Endothelial cell of umbilical vein (primary cell): ENCODE data around the gene TFF1. TPM values are rescaled to one million over a fixed set of nuclear protein-coding genes. Genes with fewer than 3 reads are reported as not detected.

Source experiments
- BruUV-seq: library from RNA; stranded (reverse); fragments of 400-500 nt; replicated peaks from 2 replicates; lab custom pipeline; 2021; lab: Mats Ljungman, UMichigan
- CTCF ChIA-PET: fragments of 300-600, 350-600 bp; sonication (Branson Sonifier 250); formaldehyde crosslinking; loops from one replicate; lab custom pipeline; 2021; ENCODE audit warnings: antibody characterized with exemption, inconsistent platforms; lab: Charles Lee
- POLR2A ChIA-PET: fragments of 300-600, 350-600 bp; sonication (Branson Sonifier 250); formaldehyde crosslinking; loops from one replicate; lab custom pipeline; 2021; ENCODE audit warnings: antibody characterized with exemption, inconsistent platforms; lab: Charles Lee
- DNase-seq: peaks from one replicate; pipeline ENCODE4 v3.0.0-alpha.2; 2011; ENCODE audit warnings: low read depth, low spot score
- FAIRE-seq: peaks from 2 replicates; lab custom pipeline; 2011; peaks lifted over from hg19 to GRCh38; lab: Jason Lieb, UNC
- H2AFZ ChIP-seq: 2 replicates; pipeline ENCODE4 v1.6.0; 2012; ENCODE audit warnings: low read depth, low read length, control low read depth, inconsistent platforms
- H3K27ac ChIP-seq: 2 replicates; pipeline ENCODE4 v1.5.1; 2011; ENCODE audit warnings: low read depth, mild to moderate bottlenecking, control low read depth, low read length, moderate library complexity; ENCODE audit not compliant: insufficient read depth
- H3K27me3 ChIP-seq, 2 experiments: 2 replicates each; pipeline versions ENCODE4 v1.6.0 to v1.6.1; 2011; ENCODE audit warnings: low read length in 2 of 2, mixed read lengths in 1 of 2; ENCODE audit not compliant: control insufficient read depth in 2 of 2, insufficient read depth in 2 of 2
- H3K36me3 ChIP-seq, 2 experiments: 2 replicates in 1 of 2; 3 replicates in 1 of 2; pipeline ENCODE4 v1.5.1; 2011; ENCODE audit warnings: low read length in 2 of 2, mild to moderate bottlenecking in 1 of 2, moderate library complexity in 1 of 2; ENCODE audit not compliant: control insufficient read depth in 2 of 2, insufficient read depth in 2 of 2; ENCODE audit errors: extremely low read depth in 1 of 2
- H3K4me1 ChIP-seq: 3 replicates; pipeline ENCODE4 v1.5.1; 2011; ENCODE audit warnings: mild to moderate bottlenecking, low read length; ENCODE audit not compliant: control insufficient read depth, insufficient read depth; ENCODE audit errors: extremely low read depth
- H3K4me2 ChIP-seq: 2 replicates; pipeline ENCODE4 v1.6.1; 2011; ENCODE audit warnings: low read length, control low read depth, mixed read lengths; ENCODE audit not compliant: insufficient read depth
- H3K4me3 ChIP-seq, 3 experiments: fragments of 200-600 bp in 1 of 3; sonication (generic), shearing (Covaris generic) in 1 of 3; replicated peaks in 1 of 3; 2 replicates each; pipeline ENCODE4 v1.5.1; 2011 to 2016; ENCODE audit warnings: control low read depth in 3 of 3, low read length in 3 of 3, mild to moderate bottlenecking in 2 of 3, inconsistent platforms in 1 of 3, low read depth in 1 of 3, moderate library complexity in 1 of 3; ENCODE audit not compliant: insufficient read depth in 1 of 3
- H3K79me2 ChIP-seq: 2 replicates; pipeline ENCODE4 v1.6.0; 2012; ENCODE audit warnings: low read length, inconsistent platforms; ENCODE audit not compliant: control insufficient read depth, insufficient read depth
- H3K9ac ChIP-seq: replicated peaks from 2 replicates; pipeline ENCODE3; 2011; ENCODE audit warnings: low read length, control low read depth; ENCODE audit not compliant: insufficient read depth; ENCODE audit errors: extremely low read depth
- H3K9me1 ChIP-seq: replicated peaks from 3 replicates; pipeline ENCODE4 v1.6.0; 2011; ENCODE audit warnings: mild to moderate bottlenecking, low read length; ENCODE audit not compliant: control insufficient read depth, insufficient read depth; ENCODE audit errors: extremely low read depth
- H3K9me3 ChIP-seq: replicated peaks from 2 replicates; pipeline ENCODE4 v1.5.1; 2012; ENCODE audit warnings: low read length, inconsistent platforms; ENCODE audit not compliant: control insufficient read depth, insufficient read depth
- H4K20me1 ChIP-seq: replicated peaks from 2 replicates; pipeline ENCODE3; 2011; ENCODE audit warnings: mild to moderate bottlenecking, low read length; ENCODE audit not compliant: control insufficient read depth, insufficient read depth; ENCODE audit errors: extremely low read depth
- CTCF ChIP-seq, 2 donors: IDR thresholded peaks; 1 replicate in 1 of 2; 2 replicates in 1 of 2; pipeline ENCODE4 v1.5.1; 2011; ENCODE audit warnings: low read length in 2 of 2, mild to moderate bottlenecking in 2 of 2, moderate library complexity in 2 of 2, control low read depth in 1 of 2, inconsistent platforms in 1 of 2, low read depth in 1 of 2; ENCODE audit not compliant: insufficient read depth in 1 of 2; ENCODE audit errors: extremely low read depth in 1 of 2
- EZH2 ChIP-seq: IDR thresholded peaks from 2 replicates; pipeline ENCODE4 v1.6.1; 2012; ENCODE audit warnings: borderline replicate concordance, low read depth, mild to moderate bottlenecking, moderate library complexity, low read length, inconsistent platforms; ENCODE audit not compliant: severe bottlenecking
- FOS ChIP-seq: IDR thresholded peaks from 2 replicates; pipeline ENCODE4 v1.6.1; 2011; ENCODE audit warnings: mild to moderate bottlenecking, low read length, moderate library complexity, borderline replicate concordance; ENCODE audit not compliant: insufficient read depth
- GATA2 ChIP-seq: IDR thresholded peaks from 2 replicates; pipeline ENCODE4 v1.7.0; 2011; ENCODE audit warnings: low read depth, mild to moderate bottlenecking, moderate library complexity, mixed read lengths, low read length; ENCODE audit not compliant: insufficient read length, insufficient read depth
- JUN ChIP-seq: IDR thresholded peaks from 2 replicates; pipeline ENCODE4 v1.6.1; 2011; ENCODE audit warnings: borderline replicate concordance, low read depth; ENCODE audit not compliant: insufficient read length, insufficient read depth
- MAX ChIP-seq: IDR thresholded peaks from 2 replicates; pipeline ENCODE4 v1.6.1; 2011; ENCODE audit not compliant: insufficient read depth, insufficient read length
- MYC ChIP-seq: IDR thresholded peaks from one replicate; pipeline ENCODE4 v1.6.1; 2011; ENCODE audit warnings: mild to moderate bottlenecking, low read depth, low read length
- POLR2A ChIP-seq: IDR thresholded peaks from 2 replicates; pipeline ENCODE4 v1.6.1; 2012; ENCODE audit warnings: low read depth, mild to moderate bottlenecking, control low read depth, low read length
- POLR2AphosphoS5 ChIP-seq: IDR thresholded peaks from 2 replicates; pipeline ENCODE4 v1.6.1; 2012; ENCODE audit warnings: low read depth, mild to moderate bottlenecking, control low read depth, low read length, moderate library complexity; ENCODE audit not compliant: insufficient read depth
- dilution Hi-C: fragments of 300-500 bp; cut with MboI; formaldehyde crosslinking; loops from one replicate; pipeline ENCODE4 v1.15.0; 2019; ENCODE audit warnings: low sequenced_read_pairs; ENCODE audit not compliant: extremely low pct_ligation_motif_present
- intact Hi-C: fragments of 100-400 bp; cut with micrococcal nuclease; formaldehyde crosslinking; loops from one replicate; pipeline ENCODE4 v1.10.0; 2022
- polyA plus RNA-seq, 4 experiments: library from polyadenylated mRNA; depleted of rRNA in 3 of 4; stranded (reverse) in 3 of 4; unstranded in 1 of 4; fragments of >200 nt; gene quantifications; 2 replicates each; pipeline versions ENCODE4 v1.2.1 to v1.2.3, GENCODE V29; 2011 to 2012; ENCODE audit warnings: missing spikeins in 1 of 4
- total RNA-seq: library from RNA; stranded (reverse); gene quantifications from 2 replicates; pipeline ENCODE4 v1.2.3, GENCODE V29; 2021

Gene TFF1
- total and polyA plus RNA-seq, 2 donors (not counting 3 experiments of a cell fraction or from before 2014, with no cell fraction given), result not detected

GRCh38 chr21:42330380-42331371 lies 35.7 kb downstream of the TFF1 start:
- CTCF ChIA-PET, result interaction anchor here (1.1 to 1.6 kb wide), 2 partner anchors 21 to 51 kb away, joined by 3 to 4 read pairs; no protein-coding TSS in a partner anchor
- TF ChIP-seq EZH2, result no peak
- no peak for TF ChIP-seq GATA2
- no peak for TF ChIP-seq MYC
- TF ChIP-seq POLR2A, result no peak
- no peak for TF ChIP-seq MAX
- no peak for TF ChIP-seq POLR2AphosphoS5
- TF ChIP-seq CTCF (IDR thresholded peaks at IDR 0.05; ENCODE audit: extremely low read depth in 1 of 2, insufficient read depth in 1 of 2, low read depth in 1 of 2, low read length in 2 of 2), result no peak
- no peak for TF ChIP-seq FOS
- TF ChIP-seq JUN, result no peak
- no peaks in the 10 kb centered on the region for H4K20me1 ChIP-seq

More at GRCh38 chr21:42330380-42331371, 35.7 kb downstream of the TFF1 start:
- Histone ChIP-seq H3K4me2 (no peak overlapping the region), H3K27me3 (peaks cover 12 to 25% of the 10 kb centered on the region in 2 experiments), H3K36me3 (no peaks in the 10 kb centered on the region), H3K4me1 (no peaks in the 10 kb centered on the region), H3K4me3 (no peak overlapping the region), H3K9ac (no peak overlapping the region), H3K9me1 (no peaks in the 10 kb centered on the region), H3K27ac (no peak overlapping the region), H2AFZ (no peak overlapping the region), H3K79me2 (no peaks in the 10 kb centered on the region), H3K9me3 (no peaks in the 10 kb centered on the region)
- intact Hi-C loops, result loop anchor here (10.0 kb wide), 1 partner anchor 186 kb away; no protein-coding TSS in a partner anchor
- no TSS peak for BruUV-seq
- FAIRE-seq (no peak), DNase-seq (no peak)
- dilution Hi-C loops, result no loop called here
- POLR2A ChIA-PET, result no interaction called here
